ENCODE data around the gene TM4SF20.

- no peak for TF ChIP-seq CTCF (IDR thresholded peaks at IDR 0.05)
- TF ChIP-seq EP300 (IDR thresholded peaks at IDR 0.05; ENCODE audit: borderline replicate concordance in 1 of 2, low read depth in 1 of 2, low read length in 1 of 2): no peak
- TF ChIP-seq POLR2AphosphoS5 (IDR thresholded peaks at IDR 0.05; ENCODE audit: low read depth, low read length): no peak
- no peak for TF ChIP-seq RAD21 (IDR thresholded peaks at IDR 0.05; ENCODE audit: low read length)
- TF ChIP-seq, protein P1, sequence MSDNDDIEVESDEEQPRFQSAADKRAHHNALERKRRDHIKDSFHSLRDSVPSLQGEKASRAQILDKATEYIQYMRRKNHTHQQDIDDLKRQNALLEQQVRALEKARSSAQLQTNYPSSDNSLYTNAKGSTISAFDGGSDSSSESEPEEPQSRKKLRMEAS (IDR thresholded peaks at IDR 0.05; ENCODE audit: low read depth): no peak
- no peak for TF ChIP-seq SMC3 (IDR thresholded peaks at IDR 0.05; ENCODE audit: low read depth, low read length)
- no peak for TF ChIP-seq GABPA (IDR thresholded peaks at IDR 0.05; ENCODE audit: low read depth)
Measured at GRCh38 chr2:227398684-227399670, 19.9 kb upstream of the TM4SF20 start.
